DND-41 (cell line): ENCODE data around the gene CACNB2.

Experiments
- CTCF ChIP-seq: IDR thresholded peaks from 2 replicates; pipeline ENCODE4 v1.5.1; 2012; ENCODE audit warnings: borderline replicate concordance, low read length, moderate library complexity, mild to moderate bottlenecking; ENCODE audit not compliant: poor library complexity, severe bottlenecking; ENCODE audit errors: extremely low read depth
- EZH2 ChIP-seq: IDR thresholded peaks from 3 replicates; pipeline ENCODE4 v1.6.1; 2012; ENCODE audit warnings: borderline replicate concordance, low read depth, mild to moderate bottlenecking, moderate library complexity, low read length, inconsistent platforms; ENCODE audit not compliant: severe bottlenecking

GRCh38 chr10:18532881-18533535 lies 392.8 kb downstream of the CACNB2 start:
- TF ChIP-seq CTCF (no peak), EZH2 (no peak)
